LNCaP clone FGC (cell line): Measurements from ENCODE around the gene PHACTR3.
"Not testable (repeated sequence)": the region's sequence is repeated elsewhere in the genome, so short reads cannot be mapped to it uniquely, and the experiment has no call there.

Source experiments
- DNase-seq: peaks from one replicate; pipeline ENCODE4 v3.0.0-alpha.2; 2011; ENCODE audit warnings: low read depth
- H3K4me3 ChIP-seq: 2 replicates; pipeline ENCODE4 v1.5.1; 2011; ENCODE audit warnings: mild to moderate bottlenecking, low read depth, low read length, control low read depth
- TF ChIP-seq, protein P1 (sequence below): IDR thresholded peaks from 2 replicates; pipeline ENCODE4 v1.5.1; 2012; ENCODE audit warnings: mild to moderate bottlenecking; ENCODE audit not compliant: control insufficient read depth, insufficient read depth; ENCODE audit errors: extremely low read depth

The PHACTR3 gene

DNA sequence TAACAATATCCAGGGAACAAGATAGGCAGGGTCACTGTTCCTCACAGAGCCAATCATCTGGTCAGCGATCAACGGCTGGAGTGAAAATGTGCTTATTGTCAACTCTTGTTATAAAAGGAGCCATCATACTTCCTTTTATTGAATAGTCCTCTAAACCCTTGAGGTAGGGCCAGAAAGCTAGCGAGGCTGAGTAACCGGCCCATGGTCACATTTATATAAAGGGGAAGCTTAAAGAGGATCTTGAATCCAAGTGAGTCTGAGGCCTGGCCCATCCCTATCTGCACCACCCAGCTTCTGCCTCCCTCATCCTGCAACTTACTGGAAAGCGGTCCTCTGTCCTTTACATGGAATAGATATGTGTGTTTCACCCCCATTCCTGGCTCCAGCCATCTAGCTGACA lies 9.5 kb downstream of the PHACTR3 start:
- DNase-seq, result no peak
- no peak overlapping the region for H3K4me3 ChIP-seq
- TF ChIP-seq, protein P1, sequence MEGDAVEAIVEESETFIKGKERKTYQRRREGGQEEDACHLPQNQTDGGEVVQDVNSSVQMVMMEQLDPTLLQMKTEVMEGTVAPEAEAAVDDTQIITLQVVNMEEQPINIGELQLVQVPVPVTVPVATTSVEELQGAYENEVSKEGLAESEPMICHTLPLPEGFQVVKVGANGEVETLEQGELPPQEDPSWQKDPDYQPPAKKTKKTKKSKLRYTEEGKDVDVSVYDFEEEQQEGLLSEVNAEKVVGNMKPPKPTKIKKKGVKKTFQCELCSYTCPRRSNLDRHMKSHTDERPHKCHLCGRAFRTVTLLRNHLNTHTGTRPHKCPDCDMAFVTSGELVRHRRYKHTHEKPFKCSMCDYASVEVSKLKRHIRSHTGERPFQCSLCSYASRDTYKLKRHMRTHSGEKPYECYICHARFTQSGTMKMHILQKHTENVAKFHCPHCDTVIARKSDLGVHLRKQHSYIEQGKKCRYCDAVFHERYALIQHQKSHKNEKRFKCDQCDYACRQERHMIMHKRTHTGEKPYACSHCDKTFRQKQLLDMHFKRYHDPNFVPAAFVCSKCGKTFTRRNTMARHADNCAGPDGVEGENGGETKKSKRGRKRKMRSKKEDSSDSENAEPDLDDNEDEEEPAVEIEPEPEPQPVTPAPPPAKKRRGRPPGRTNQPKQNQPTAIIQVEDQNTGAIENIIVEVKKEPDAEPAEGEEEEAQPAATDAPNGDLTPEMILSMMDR, result no peak

DNA sequence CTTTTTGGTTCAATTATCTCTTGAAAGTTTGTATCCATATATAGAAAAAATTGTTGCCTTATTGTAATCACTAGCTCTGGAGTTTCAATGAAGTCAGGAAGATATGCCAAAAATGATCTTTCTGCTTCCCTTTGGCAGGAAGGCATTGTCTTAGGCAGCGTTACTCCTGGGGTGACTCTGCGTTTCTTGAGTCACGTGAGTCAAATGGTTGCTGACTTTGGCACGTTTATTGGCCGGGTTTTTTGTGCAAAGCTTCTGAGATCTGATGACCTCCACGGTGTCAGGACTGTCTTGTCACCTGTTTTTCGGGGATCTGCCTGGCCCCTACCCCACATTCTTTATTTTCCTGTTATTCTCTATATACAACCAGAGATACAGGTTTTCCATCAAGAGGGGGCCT lies 10.4 kb downstream of the PHACTR3 start:
- no peak for DNase-seq
- TF ChIP-seq, protein P1, result no peak
- H3K4me3 ChIP-seq, result no peak overlapping the region

DNA sequence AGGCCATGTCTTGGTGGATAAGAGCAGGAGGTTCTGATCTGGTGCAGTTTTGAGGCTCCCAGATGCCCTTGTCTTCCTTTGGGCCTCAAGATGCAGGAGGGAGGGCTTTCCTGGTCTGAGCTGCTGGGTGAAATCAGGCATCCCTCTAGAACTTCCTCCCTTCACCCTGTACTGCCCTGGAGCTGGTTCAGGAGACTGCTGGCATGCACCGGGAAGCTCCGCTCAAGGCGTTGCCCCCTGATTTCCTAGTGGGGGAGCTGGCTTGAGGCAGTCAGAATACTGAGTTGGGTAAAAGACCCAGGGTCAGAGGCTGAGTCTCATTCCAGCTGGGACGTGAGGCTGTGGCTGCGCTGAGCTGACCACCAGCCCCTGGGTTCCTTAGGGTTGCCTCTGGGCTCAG lies 12.0 kb downstream of the PHACTR3 start:
- TF ChIP-seq, protein P1, result no peak
- H3K4me3 ChIP-seq, result no peak overlapping the region
- no peak for DNase-seq

DNA sequence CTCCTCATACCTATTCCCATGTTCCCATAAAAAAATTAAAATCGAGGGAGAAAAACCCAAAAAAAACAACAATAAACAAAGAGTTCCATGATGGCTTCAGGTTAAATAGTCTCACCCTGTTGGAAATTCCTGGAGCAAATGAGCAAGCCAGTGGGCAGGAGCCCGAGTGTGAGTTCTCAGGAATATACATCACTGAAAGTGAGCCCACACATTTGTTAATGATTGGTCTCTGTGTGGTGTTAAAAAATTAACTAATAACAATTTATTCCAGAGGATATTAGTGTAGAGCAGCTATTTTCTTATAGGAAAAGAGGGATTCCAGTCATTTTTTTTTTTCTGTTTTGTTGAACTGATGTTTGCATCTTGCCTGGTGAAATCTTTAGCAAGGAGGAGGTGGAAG lies 12.9 kb downstream of the PHACTR3 start:
- no peak overlapping the region for H3K4me3 ChIP-seq
- no peak for DNase-seq
- TF ChIP-seq, protein P1, result no peak

DNA sequence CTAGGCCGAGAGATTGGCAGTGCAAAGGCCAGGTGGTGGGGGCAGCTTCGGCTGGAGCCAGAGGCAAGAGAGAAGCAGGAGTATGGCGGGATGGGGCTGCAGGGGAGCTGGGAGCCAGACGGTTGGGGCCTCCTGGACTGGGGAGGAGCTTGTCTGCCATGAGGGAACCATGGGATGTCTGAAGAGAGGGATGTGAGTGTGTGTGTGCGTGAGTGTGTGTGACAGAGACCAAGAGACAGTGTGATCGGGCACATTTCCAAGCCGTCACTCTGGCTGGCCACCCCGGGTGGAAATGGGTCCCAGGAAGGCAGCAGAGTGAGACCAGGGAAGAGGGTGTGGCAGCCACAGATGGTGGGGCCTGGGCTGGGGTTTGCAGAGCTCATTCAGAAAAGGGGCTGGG lies 13.8 kb downstream of the PHACTR3 start:
- no peak for DNase-seq
- TF ChIP-seq, protein P1, result no peak
- no peak overlapping the region for H3K4me3 ChIP-seq

DNA sequence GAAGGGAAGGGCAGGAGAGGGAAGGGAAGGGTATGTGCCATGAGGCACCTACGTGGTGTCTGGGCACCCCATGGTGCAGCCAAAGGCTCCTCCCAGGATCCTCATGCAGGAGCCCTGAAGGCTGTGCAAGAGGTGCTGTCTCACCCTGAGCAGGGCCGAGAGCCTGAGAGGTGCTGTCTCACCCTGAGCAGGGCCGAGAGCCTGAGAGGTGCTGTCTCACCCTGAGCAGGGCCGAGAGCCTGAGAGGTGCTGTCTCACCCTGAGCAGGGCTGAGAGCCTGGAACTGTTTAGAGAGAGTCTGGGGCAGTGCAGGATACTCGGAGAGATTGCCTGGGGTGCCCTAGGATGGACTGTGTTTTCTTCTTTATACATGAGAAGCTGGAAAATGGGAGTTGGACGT lies 14.2 kb downstream of the PHACTR3 start:
- not testable (repeated sequence) for DNase-seq, H3K4me3 ChIP-seq

DNA sequence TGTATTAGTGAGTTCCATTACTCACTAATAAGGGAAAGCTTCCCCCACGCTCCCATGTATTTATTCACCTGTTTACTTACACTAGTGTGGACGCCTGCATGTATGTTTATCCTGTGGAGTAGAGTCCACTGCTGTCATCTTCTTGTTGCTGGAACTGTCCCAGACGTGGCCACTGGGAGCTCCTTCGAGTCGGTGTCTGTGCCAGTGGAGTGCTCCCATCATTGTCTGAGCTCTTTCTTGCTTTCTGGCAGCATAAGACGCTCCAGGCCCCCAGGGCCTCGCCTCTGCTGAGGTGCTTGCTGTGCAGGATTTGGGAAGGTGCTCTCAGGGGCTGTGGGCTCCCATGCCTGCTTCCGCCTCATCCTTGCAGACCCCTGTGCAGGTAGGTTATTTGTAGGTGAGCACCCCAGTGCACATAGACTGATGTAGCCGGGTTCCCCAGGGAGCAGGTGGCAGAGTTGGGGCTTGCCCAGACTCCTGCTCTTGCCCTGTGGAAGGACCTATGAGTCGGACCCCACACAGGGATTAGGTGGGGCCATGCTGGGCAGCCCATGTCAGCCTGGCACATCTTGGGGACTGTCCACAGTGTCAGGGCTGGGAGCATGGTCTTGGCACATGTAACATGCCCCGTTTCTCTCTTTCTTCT lies 16.6 kb downstream of the PHACTR3 start:
- TF ChIP-seq, protein P1, result no peak
- H3K4me3 ChIP-seq, result no peak overlapping the region
- DNase-seq, result no peak
